ENCODE results near the gene CDC42BPB. TPM values are rescaled to one million over a fixed set of nuclear protein-coding genes. Genes with fewer than 3 reads are reported as not detected.

Gene CDC42BPB
- total RNA-seq, 1 donor from 2014 or later, result 64.6 TPM

DNA sequence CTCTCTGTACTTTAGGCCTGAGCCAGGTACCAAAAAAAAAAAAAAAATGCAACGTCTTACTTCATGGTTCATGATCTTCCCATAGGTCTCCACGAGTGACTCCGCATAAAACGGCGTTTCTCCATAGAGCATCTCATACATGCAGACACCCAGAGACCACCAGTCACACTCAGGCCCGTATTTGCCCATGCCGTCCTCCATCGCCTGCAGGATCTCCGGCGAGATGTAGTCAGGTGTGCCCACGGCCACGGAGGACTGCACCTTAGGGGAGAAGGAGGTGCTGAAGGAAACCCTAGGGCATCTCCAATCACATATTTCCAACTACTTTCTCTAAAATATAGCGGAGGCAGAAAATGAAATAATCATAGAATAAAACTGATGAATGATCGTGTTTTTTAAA is 73.9 kb downstream of the CDC42BPB start:
- ATAC-seq (ENCODE audit: poor library complexity), result no peak
- intact Hi-C loops (cut with DNase I), result no loop called here

GRCh38 chr14:102982852-102983470 is 74.4 kb downstream of the CDC42BPB start:
- no peak for DNase-seq
- no peak for ATAC-seq (ENCODE audit: poor library complexity)
- intact Hi-C loops (cut with DNase I), result no loop called here

More for the DNA sequence above, 73.9 kb downstream of the CDC42BPB start:
- DNase-seq, result no peak

DNA sequence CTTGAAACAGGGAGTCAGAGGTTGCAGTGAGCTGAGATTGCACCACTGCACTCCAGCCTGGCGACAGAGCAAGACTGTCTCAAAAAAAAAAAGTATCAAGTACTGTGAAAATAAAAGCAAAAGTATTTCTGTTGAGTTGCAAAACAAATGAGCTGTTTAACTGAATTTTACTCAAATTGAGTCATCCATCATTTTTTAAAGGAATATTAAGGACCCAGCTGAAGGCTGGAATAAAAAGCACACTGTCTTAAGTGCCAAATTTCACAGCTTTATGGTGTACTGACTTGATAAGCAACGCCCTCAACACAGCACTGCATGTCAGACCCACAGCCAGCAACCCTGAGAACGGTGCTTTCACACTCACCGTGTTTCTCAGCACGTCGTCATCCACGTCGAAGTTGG is 76.9 kb downstream of the CDC42BPB start:
- no peak for DNase-seq
- ATAC-seq (ENCODE audit: poor library complexity), result peak; percentile 58
- intact Hi-C loops (cut with DNase I), result no loop called here

DNA sequence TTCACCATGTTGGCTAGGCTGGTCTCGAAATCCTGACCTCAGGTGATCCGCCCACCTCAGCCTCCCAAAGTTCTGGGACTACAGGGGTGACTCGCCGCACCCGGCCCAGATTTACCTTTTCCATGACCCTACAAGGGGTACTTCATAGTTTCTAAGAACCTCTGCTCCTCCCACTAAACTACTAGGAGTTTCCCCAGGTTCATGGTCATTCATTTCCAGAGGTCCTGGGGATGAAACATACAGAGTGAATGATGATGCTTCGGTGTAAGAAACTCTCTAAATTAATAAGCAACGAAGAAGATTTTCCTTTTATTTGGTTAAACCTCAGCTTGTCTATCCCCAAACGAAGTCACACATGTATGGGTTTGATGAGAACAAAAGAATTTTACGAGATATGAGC is 77.9 kb downstream of the CDC42BPB start:
- ATAC-seq (ENCODE audit: poor library complexity), result no peak
- intact Hi-C loops (cut with DNase I), result no loop called here
- DNase-seq, result no peak

DNA sequence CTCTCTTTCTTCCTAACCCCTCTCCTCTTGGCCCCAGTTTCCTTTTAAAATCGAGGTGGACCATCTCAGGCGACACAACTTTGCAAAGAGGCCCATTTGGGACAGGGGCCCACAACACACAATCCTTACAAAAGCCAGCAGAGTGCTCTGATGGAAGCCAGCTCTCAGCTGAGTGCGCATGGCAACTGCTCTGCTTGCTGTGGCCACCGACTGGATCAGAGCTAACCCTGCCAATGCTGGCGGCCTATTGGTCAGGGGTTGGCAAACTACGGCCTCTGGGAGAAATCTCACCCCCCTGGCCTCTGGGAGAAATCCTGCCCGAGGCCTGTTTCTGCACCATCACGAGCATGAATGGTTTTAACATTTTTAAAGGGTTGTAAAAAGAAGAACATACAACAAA is 79.9 kb downstream of the CDC42BPB start:
- intact Hi-C loops (cut with DNase I), result no loop called here
- no peak for ATAC-seq (ENCODE audit: poor library complexity)
- no peak for DNase-seq

GRCh38 chr14:102975662-102976061 is 81.7 kb downstream of the CDC42BPB start:
- ATAC-seq (ENCODE audit: poor library complexity) (no peak), DNase-seq (no peak)
- intact Hi-C loops (cut with DNase I), result no loop called here

GRCh38 chr14:102973706-102974285 is 83.6 kb downstream of the CDC42BPB start:
- ATAC-seq (ENCODE audit: poor library complexity) (no peak), DNase-seq (no peak)
- intact Hi-C loops (cut with DNase I), result no loop called here

DNA sequence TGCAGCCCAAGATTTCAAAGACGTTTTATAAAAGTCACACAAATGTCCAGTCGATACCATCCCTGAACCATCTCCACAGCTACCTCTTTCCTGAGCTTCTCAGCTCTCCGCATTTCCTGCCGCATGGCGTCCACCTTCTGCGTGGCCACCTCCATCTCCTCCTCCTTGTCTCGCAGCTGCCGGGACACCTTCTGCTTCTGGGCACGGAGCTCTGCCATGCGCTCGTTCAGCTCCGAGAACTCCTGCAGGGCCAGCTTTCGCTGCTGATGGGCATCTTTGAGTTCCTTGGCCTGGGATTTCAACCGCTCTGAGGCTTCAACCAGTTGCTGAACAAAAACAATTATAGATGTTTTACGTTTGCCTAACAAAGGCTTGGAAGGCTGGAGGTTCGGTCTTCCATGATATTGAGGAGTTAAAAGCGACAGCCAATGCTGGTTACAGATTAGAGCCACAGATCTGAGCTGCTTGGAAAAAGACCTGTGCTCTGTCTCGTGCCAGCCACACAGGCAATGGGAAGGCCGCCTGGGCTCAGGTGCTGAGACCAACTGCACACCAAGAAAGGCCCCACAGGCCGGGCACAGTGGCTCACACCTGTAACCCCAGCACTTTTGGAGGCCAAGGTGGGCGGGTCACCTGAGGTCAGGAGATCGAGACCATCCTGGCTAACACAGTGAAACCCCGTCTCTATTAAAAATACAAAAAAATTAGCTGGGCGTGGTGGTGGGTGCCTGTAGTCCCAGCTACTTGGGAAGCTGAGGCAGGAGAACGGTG is 85.3 kb downstream of the CDC42BPB start:
- ATAC-seq (ENCODE audit: poor library complexity) (no peak), DNase-seq (no peak)
- intact Hi-C loops (cut with DNase I), result no loop called here

DNA sequence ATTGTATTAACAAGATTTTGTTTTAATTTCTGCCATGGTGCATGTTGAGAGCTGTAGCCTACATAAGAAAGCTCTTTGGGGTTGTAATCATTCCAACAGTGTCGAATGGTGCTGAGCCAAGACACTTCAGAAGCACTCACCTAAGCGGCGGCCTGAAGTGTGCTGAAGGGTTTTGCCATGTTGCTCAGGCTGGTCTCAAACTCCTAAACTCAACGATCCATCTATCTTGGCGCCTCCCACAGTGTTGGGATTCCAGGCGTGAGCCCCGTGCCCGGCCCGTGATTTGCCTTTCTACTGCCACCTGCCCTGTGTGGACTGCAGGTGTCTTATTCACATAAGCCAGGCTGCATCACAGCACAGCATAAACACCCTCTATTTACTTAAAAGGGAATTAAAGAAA is 86.0 kb downstream of the CDC42BPB start:
- ATAC-seq (ENCODE audit: poor library complexity) (no peak), DNase-seq (no peak)
- intact Hi-C loops (cut with DNase I), result no loop called here

- no peak for DNase-seq
- intact Hi-C loops (cut with DNase I), result no loop called here
- ATAC-seq (ENCODE audit: poor library complexity), result no peak
Observed at GRCh38 chr14:102970496-102970895, 86.9 kb downstream of the CDC42BPB start.

GRCh38 chr14:102969901-102970300 is 87.4 kb downstream of the CDC42BPB start:
- intact Hi-C loops (cut with DNase I), result no loop called here
- ATAC-seq (ENCODE audit: poor library complexity), result no peak
- DNase-seq, result no peak

DNA sequence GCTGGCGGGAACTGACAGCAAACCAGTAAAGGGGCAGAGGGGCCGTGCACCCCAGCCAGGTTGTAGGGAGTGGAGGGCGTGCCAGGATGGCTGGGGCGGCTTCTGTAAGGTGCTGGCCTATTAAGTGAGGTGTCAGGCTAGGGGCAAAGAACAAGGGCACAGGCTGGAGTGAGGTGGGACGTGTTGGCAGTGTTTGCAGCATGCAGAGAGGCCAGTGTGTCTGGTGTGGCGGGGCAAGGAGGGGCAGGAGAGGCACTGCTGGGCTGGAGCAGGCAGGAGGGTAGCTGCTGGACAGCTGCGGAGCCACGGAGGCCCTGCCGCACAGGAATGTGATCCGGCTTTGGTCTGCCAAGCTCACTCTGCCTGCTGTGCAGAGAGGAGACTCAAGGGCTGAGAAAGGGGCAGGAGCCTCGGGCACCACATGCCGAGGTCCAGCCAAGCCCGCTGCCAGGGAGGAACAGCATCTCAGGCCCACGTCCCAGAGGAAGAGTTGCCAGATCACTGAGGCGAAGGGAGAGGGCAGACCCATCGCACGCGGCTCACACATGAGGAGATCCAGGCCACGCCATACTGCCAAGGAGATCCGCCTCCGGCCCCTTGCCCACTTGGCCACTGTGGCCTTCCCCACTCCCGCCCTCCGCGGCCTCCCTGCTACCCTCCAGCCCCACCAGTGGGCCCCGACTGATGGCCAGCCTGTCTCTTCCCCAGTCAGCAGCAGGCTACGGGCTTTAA is 88.1 kb downstream of the CDC42BPB start:
- intact Hi-C loops (cut with DNase I), result no loop called here
- ATAC-seq (ENCODE audit: poor library complexity) (no peak), DNase-seq (no peak)

GRCh38 chr14:102968306-102968705 is 89.0 kb downstream of the CDC42BPB start:
- no peak for DNase-seq
- ATAC-seq (ENCODE audit: poor library complexity), result no peak
- intact Hi-C loops (cut with DNase I), result no loop called here

DNA sequence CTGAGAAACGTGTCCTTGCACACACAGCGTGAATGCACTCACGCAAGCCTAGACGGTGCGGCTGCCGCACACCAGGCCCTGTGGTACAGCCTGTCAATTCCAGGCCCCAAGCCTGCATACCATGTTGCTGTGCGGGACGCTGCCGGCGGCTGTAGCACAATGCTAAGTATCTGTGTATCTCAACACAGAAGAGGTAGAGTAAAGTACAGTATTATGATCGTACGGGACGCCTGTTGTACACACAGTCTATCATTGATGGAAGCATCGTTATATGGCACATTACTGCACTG is 89.9 kb downstream of the CDC42BPB start:
- no peak for ATAC-seq (ENCODE audit: poor library complexity)
- no peak for DNase-seq
- intact Hi-C loops (cut with DNase I), result no loop called here

- intact Hi-C loops (cut with DNase I), result no loop called here
- DNase-seq (no peak), ATAC-seq (ENCODE audit: poor library complexity) (no peak)
Observed at GRCh38 chr14:102966681-102967505, 90.5 kb downstream of the CDC42BPB start.

GRCh38 chr14:102965971-102966655 is 91.2 kb downstream of the CDC42BPB start:
- intact Hi-C loops (cut with DNase I), result no loop called here
- ATAC-seq (ENCODE audit: poor library complexity), result no peak

GRCh38 chr14:102965282-102965681 is 92.1 kb downstream of the CDC42BPB start:
- intact Hi-C loops (cut with DNase I), result no loop called here
- ATAC-seq (ENCODE audit: poor library complexity) (no peak), DNase-seq (no peak)

More at GRCh38 chr14:102965971-102966655, 91.2 kb downstream of the CDC42BPB start:
- DNase-seq, result no peak

DNA sequence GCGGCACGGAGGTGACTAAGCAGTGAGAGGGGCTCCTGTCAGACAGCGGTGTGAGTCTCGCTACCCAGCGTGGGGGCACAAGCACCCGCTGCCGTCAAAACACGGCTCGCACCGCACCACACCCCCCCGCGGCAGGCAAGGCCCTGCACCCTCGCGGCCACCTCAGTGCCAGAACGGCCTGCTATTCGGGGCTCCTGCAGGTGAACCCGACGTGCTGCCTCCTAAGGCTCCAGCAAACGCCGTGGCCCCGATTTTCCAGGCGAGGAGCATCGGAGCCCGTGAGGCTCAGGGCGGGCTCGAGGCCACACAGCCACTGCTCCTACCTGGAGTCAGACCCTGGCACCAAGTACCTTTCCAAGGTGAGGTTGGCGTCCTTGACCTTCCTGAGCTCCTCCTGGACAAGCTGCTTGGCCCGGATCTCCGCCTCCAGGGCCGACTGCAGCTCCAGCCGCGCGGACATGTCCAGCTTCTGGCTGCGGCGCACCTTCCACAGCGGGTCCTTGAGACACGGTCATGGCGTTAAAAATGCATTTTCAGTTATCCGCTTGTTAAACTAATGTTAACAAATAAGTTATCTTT is 93.1 kb downstream of the CDC42BPB start:
- ATAC-seq (ENCODE audit: poor library complexity) (no peak), DNase-seq (no peak)
- intact Hi-C loops (cut with DNase I), result no loop called here

Measured in Right ventricle myocardium superior (tissue), 1 donor.